Activated CD4-positive, alpha-beta memory T cell treated with anti-CD3 and anti-CD28 coated beads for 36 hours (primary cell): ENCODE measurements around the gene TTBK2. TPM values are rescaled to one million over a fixed set of nuclear protein-coding genes. Genes with fewer than 3 reads are reported as not detected.

ENCODE experiments used
- CTCF ChIA-PET: fragments of 350-600 bp; sonication (Branson Sonifier 250); formaldehyde crosslinking; loops from one replicate; lab custom pipeline; 2021; ENCODE audit warnings: antibody characterized with exemption, inconsistent platforms; lab: Charles Lee
- POLR2A ChIA-PET: fragments of 350-600 bp; sonication (Branson Sonifier 250); formaldehyde crosslinking; loops from one replicate; lab custom pipeline; 2021; ENCODE audit warnings: antibody characterized with exemption; lab: Charles Lee
- DNase-seq: peaks from one replicate; pipeline ENCODE4 v3.0.0-alpha.2; 2020
- H3K27ac Mint-ChIP-seq: one replicate; pipeline ENCODE4 v1.8.0; 2021; ENCODE audit warnings: mixed read lengths
- H3K27me3 Mint-ChIP-seq: one replicate; pipeline ENCODE4 v1.8.0; 2021; ENCODE audit warnings: mixed read lengths
- H3K36me3 Mint-ChIP-seq: one replicate; pipeline ENCODE4 v1.8.0; 2021; ENCODE audit warnings: mixed read lengths
- H3K4me1 Mint-ChIP-seq: one replicate; pipeline ENCODE4 v1.8.0; 2021; ENCODE audit warnings: low read depth, mixed read lengths
- H3K4me3 Mint-ChIP-seq: one replicate; pipeline ENCODE4 v1.8.0; 2021; ENCODE audit warnings: mild to moderate bottlenecking, mixed read lengths
- H3K9me3 Mint-ChIP-seq: one replicate; pipeline ENCODE4 v1.8.0; 2021; ENCODE audit warnings: mixed read lengths
- intact Hi-C: fragments of 100-400 bp; cut with micrococcal nuclease; formaldehyde crosslinking; loops from one replicate; pipeline ENCODE4 v1.15.1; 2023
- total RNA-seq, 2 experiments: library from RNA; stranded (reverse); gene quantifications; one replicate each; pipeline ENCODE4 v1.2.3, GENCODE V29; 2021

TTBK2 gene
- total RNA-seq, 2 experiments from 2014 or later: 12.6 to 13.8 TPM

DNA sequence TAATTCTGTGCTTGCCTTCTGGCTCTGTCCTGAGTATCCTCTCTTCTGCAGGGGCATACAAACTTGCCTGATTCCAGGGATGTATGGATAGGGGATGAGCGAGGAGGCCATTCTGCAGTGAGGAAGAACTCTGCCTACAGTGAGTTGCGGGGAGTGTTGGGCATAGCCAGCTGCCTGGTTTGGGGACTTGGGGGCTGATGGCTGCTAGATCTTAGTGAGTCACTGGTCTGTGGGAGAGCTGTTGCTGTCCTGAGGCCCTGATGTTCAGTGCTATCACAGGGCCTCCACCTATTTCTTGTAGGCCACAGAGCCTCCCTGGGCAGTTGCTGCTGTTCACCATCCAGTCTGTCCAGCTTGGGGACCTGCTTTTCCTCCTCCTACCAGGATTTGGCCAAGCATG is 204.0 kb downstream of the TTBK2 start:
- intact Hi-C loops: no loop called here
- Mint-ChIP-seq H3K36me3 (peaks cover 3% of the 10 kb centered on the region), H3K9me3 (no peaks in the 10 kb centered on the region), H3K4me1 (no peaks in the 10 kb centered on the region), H3K27ac (no peak overlapping the region), H3K27me3 (no peaks in the 10 kb centered on the region), H3K4me3 (no peak overlapping the region)
- no peak for DNase-seq
- CTCF ChIA-PET: no interaction called here
- POLR2A ChIA-PET: no interaction called here

DNA sequence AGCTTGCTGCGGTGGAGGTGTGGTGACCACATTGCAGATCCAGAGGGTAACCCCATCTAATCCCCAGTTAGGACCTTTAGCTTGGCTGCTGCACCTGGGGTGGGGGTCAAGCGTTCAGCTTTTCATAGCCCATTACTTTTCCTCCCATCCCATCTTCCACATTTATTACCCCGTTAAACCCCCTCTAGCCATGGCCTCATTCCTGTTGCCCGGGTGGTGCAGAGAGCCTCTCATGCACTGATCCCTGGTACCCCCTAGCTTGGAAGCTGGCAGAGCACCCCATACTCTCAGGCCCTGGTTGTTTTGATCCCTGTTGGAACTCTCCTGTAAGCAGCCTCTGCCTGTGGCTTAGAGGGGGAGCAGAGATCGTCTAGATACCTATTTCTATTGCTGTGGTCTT is 204.5 kb downstream of the TTBK2 start:
- Mint-ChIP-seq H3K4me1 (no peaks in the 10 kb centered on the region), H3K27me3 (no peaks in the 10 kb centered on the region), H3K36me3 (peaks cover 3% of the 10 kb centered on the region), H3K9me3 (no peaks in the 10 kb centered on the region), H3K27ac (no peak overlapping the region), H3K4me3 (no peak overlapping the region)
- intact Hi-C loops: no loop called here
- DNase-seq: no peak
- CTCF ChIA-PET: interaction anchor here (0.9 kb wide), 1 partner anchor 11 kb away, joined by 3 read pairs; no protein-coding TSS in a partner anchor
- POLR2A ChIA-PET: no interaction called here

DNA sequence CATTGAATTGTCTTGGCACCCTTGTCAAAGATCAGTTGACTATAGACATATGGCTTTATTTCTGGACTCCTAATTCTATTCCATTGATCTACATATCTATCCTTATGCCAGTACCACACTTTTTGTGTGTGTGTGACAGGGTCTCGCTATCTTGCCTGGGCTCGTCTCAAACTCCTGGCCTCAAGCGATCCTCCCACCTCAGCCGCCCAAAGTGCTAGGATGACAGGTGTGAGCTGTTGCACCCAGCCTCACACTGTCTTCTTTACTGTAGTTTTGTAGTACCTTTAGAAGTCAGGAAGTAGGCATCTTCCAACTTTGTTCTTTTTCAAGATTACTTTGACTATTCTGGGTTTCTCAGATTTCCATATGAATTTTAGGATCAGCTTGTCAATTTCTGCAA is 208.0 kb downstream of the TTBK2 start:
- Mint-ChIP-seq H3K36me3 (no peaks in the 10 kb centered on the region), H3K4me1 (no peaks in the 10 kb centered on the region), H3K27me3 (no peaks in the 10 kb centered on the region), H3K4me3 (no peak overlapping the region), H3K27ac (no peak overlapping the region), H3K9me3 (no peaks in the 10 kb centered on the region)
- CTCF ChIA-PET: interaction anchor here (0.8 kb wide), 1 partner anchor 9 kb away, joined by 3 read pairs; no protein-coding TSS in a partner anchor
- POLR2A ChIA-PET: no interaction called here
- no peak for DNase-seq
- intact Hi-C loops: no loop called here

- Mint-ChIP-seq H3K4me3 (no peak overlapping the region), H3K27ac (no peak overlapping the region), H3K27me3 (no peaks in the 10 kb centered on the region), H3K36me3 (no peaks in the 10 kb centered on the region), H3K9me3 (no peaks in the 10 kb centered on the region), H3K4me1 (no peaks in the 10 kb centered on the region)
- intact Hi-C loops: no loop called here
- no peak for DNase-seq
- ChIA-PET POLR2A (no interaction called here), CTCF (interaction anchor here (1.3 kb wide), 1 partner anchor 215 kb away, joined by 3 read pairs; no protein-coding TSS in a partner anchor)
Observed at GRCh38 chr15:42711746-42712145, 208.8 kb downstream of the TTBK2 start.

DNA sequence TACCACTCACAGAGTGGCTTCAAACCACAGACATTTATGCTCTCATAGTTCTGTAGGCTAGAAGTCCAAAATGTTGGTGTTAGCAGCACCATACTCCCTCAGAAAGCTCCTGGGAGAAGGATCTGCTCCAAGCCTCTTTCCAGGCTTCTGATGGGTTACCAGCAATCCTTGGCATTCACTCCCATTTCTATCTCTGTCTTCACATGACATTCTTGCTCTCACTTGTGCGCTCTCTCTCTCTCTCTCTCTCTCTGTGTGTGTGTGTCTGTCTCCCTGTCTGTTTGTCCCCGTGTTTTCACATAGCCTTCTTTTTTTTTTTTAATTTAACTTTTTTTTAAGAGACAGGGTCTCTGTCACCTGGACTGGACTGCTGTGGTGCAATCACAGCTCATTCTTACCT is 209.9 kb downstream of the TTBK2 start:
- H3K4me1 Mint-ChIP-seq: no peaks in the 10 kb centered on the region
- no peaks in the 10 kb centered on the region for H3K36me3 Mint-ChIP-seq
- H3K27ac Mint-ChIP-seq: no peak overlapping the region
- ChIA-PET CTCF (no interaction called here), POLR2A (no interaction called here)
- H3K27me3 Mint-ChIP-seq: no peaks in the 10 kb centered on the region
- H3K4me3 Mint-ChIP-seq: no peak overlapping the region
- H3K9me3 Mint-ChIP-seq: no peaks in the 10 kb centered on the region
- intact Hi-C loops: no loop called here
- DNase-seq: no peak

- Mint-ChIP-seq H3K27me3 (no peaks in the 10 kb centered on the region), H3K27ac (no peak overlapping the region), H3K4me3 (no peak overlapping the region), H3K9me3 (no peaks in the 10 kb centered on the region), H3K36me3 (peaks cover 3% of the 10 kb centered on the region), H3K4me1 (no peaks in the 10 kb centered on the region)
- no peak for DNase-seq
- ChIA-PET CTCF (interaction anchor here (1.4 kb wide), 1 partner anchor 218 kb away, joined by 6 read pairs; no protein-coding TSS in a partner anchor), POLR2A (no interaction called here)
- intact Hi-C loops: loop anchor here (1.0 kb wide), 1 partner anchor 218 kb away; no protein-coding TSS in a partner anchor
Observed at GRCh38 chr15:42707873-42708544, 212.6 kb downstream of the TTBK2 start.

DNA sequence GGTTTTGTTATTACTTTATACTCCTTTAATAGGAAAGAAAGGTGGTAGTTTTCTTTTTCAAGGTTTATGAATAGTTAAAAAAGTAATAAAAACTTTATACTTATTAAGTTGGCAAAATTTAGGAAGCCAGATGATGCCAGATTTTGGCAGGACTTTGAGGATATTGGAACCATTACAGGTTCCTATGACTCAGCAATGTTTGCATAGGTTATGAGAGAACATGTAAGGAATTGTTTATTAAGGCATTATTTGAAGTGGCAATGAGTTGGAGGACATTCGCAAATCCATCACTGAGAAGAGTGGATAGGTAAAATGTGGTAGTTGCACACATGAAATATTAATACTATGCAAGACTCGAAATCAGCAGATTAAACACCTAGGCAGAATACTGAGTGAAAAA is 213.5 kb downstream of the TTBK2 start:
- POLR2A ChIA-PET: no interaction called here
- intact Hi-C loops: no loop called here
- DNase-seq: no peak
- Mint-ChIP-seq H3K27ac (no peak overlapping the region), H3K9me3 (no peaks in the 10 kb centered on the region), H3K27me3 (no peaks in the 10 kb centered on the region), H3K4me1 (no peaks in the 10 kb centered on the region), H3K4me3 (no peak overlapping the region), H3K36me3 (peaks cover 3% of the 10 kb centered on the region)
- CTCF ChIA-PET: interaction anchor here (4.9 kb wide), 1 partner anchor 220 kb away, joined by 57 read pairs; no protein-coding TSS in a partner anchor

DNA sequence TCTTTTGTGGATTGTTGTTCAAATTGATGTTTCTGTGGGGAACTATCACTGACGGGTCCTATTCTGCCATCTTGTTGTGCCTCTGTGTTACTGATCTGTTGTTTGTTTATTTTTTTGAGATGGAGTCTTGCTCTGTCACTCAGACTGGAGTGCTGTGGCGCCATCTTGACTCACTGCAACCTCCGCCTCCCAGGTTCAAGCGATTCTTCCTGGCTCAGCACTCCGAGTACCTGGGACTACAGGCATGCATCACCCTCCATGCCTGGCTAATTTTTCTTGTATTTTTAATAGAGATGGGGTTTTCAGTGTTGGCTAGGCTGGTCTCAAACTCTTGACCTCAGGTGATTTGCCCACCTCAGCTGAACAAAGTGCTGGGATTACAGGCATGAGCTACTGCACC is 215.2 kb downstream of the TTBK2 start:
- CTCF ChIA-PET: interaction anchor here (1.0 to 4.9 kb wide), 7 partner anchors 10 to 499 kb away, joined by 3 to 57 read pairs (median 4); no protein-coding TSS in a partner anchor

GRCh38 chr15:42704492-42704926 is 216.1 kb downstream of the TTBK2 start:
- no peaks in the 10 kb centered on the region for H3K27me3 Mint-ChIP-seq
- peaks cover 5% of the 10 kb centered on the region for H3K36me3 Mint-ChIP-seq
- H3K4me1 Mint-ChIP-seq: no peaks in the 10 kb centered on the region
- no peaks in the 10 kb centered on the region for H3K9me3 Mint-ChIP-seq
- ChIA-PET POLR2A (no interaction called here), CTCF (interaction anchor here (1.2 to 4.9 kb wide), 5 partner anchors 8 to 223 kb away, joined by 3 to 57 read pairs (median 4); no protein-coding TSS in a partner anchor)
- intact Hi-C loops: loop anchor here (1.0 to 5.0 kb wide), 3 partner anchors 222 to 583 kb away; no protein-coding TSS in a partner anchor
- no peak overlapping the region for H3K4me3 Mint-ChIP-seq
- peak; percentile 73 for DNase-seq
- H3K27ac Mint-ChIP-seq: no peak overlapping the region

More for the DNA sequence above, 215.2 kb downstream of the TTBK2 start:
- no peaks in the 10 kb centered on the region for H3K27me3 Mint-ChIP-seq
- H3K9me3 Mint-ChIP-seq: no peaks in the 10 kb centered on the region
- DNase-seq: no peak
- no peaks in the 10 kb centered on the region for H3K4me1 Mint-ChIP-seq
- intact Hi-C loops: loop anchor here (2.0 kb wide), 1 partner anchor 499 kb away; no protein-coding TSS in a partner anchor
- peaks cover 5% of the 10 kb centered on the region for H3K36me3 Mint-ChIP-seq
- H3K27ac Mint-ChIP-seq: no peak overlapping the region
- no peak overlapping the region for H3K4me3 Mint-ChIP-seq
- POLR2A ChIA-PET: no interaction called here

- no peak for DNase-seq
- H3K4me3 Mint-ChIP-seq: no peak overlapping the region
- intact Hi-C loops: no loop called here
- H3K36me3 Mint-ChIP-seq: peaks cover 2% of the 10 kb centered on the region
- H3K4me1 Mint-ChIP-seq: peaks cover 1% of the 10 kb centered on the region
- ChIA-PET CTCF (interaction anchor here (0.5 to 1.1 kb wide), 2 partner anchors 508 to 1526 kb away, joined by 3 to 5 read pairs; no protein-coding TSS in a partner anchor), POLR2A (no interaction called here)
- H3K9me3 Mint-ChIP-seq: no peaks in the 10 kb centered on the region
- H3K27ac Mint-ChIP-seq: no peak overlapping the region
- no peaks in the 10 kb centered on the region for H3K27me3 Mint-ChIP-seq
Observed at GRCh38 chr15:42696626-42697025, 224.0 kb downstream of the TTBK2 start.

DNA sequence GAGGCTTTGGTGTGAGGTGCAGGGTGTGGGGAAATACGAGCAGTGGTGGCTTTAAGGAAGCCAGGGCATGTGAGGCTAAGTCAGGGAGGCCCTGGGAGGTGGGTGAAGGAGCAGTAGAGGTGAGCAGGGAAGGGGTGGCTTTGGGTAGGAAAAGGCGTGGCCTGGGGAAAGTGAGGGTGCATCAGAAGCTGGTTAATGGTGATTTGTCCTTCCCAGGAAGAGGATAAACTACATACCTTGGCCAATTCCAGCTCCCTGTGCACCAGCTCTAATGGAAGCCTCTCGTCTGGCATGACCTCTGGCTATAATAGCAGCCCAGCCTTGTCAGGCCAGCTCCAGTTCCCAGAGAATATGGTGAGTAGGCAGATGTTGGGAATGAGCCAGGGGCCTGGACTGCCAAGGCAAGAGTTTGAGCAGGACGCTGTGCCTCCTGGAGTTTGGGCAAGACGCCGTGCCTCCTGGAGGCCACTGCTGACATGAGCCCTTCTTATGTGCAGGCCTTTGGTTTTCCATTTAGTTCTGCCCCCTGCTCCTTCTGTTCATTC is 225.0 kb downstream of the TTBK2 start:
- Mint-ChIP-seq H3K27ac (no peak overlapping the region), H3K4me3 (no peak overlapping the region), H3K36me3 (no peaks in the 10 kb centered on the region), H3K4me1 (peaks cover 7% of the 10 kb centered on the region), H3K27me3 (no peaks in the 10 kb centered on the region), H3K9me3 (no peaks in the 10 kb centered on the region)
- POLR2A ChIA-PET: no interaction called here
- intact Hi-C loops: no loop called here
- CTCF ChIA-PET: interaction anchor here (0.7 to 1.1 kb wide), 3 partner anchors 10 to 509 kb away, joined by 3 to 5 read pairs (median 4); no protein-coding TSS in a partner anchor
- no peak for DNase-seq

GRCh38 chr15:42694398-42694797 is 226.2 kb downstream of the TTBK2 start:
- Mint-ChIP-seq H3K4me1 (peaks cover 7% of the 10 kb centered on the region), H3K4me3 (no peak overlapping the region), H3K27me3 (no peaks in the 10 kb centered on the region), H3K27ac (no peak overlapping the region), H3K9me3 (no peaks in the 10 kb centered on the region), H3K36me3 (no peaks in the 10 kb centered on the region)
- intact Hi-C loops: no loop called here
- DNase-seq: no peak
- POLR2A ChIA-PET: no interaction called here
- CTCF ChIA-PET: no interaction called here
